ENCODE results near the gene MMP20. TPM values are rescaled to one million over a fixed set of nuclear protein-coding genes. Genes with fewer than 3 reads are reported as not detected.
A peak's percentile ranks its signal among the peaks of the same experiment; 100 is the strongest.

The MMP20 gene
- polyA plus RNA-seq, 6 donors from 2014 or later, result not detected

- peak overlapping the region in 1 of 6 donors; percentile 74 for H3K27ac Mint-ChIP-seq
Observed at GRCh38 chr11:102599642-102600261, 25.4 kb downstream of the MMP20 start.

GRCh38 chr11:102598272-102598671 is 26.9 kb downstream of the MMP20 start:
- no peaks in the 10 kb centered on the region for H3K27me3 Mint-ChIP-seq
- no peaks in the 10 kb centered on the region for H3K36me3 Mint-ChIP-seq
- no peaks in the 10 kb centered on the region for H3K9me3 Mint-ChIP-seq
- ATAC-seq (ENCODE audit: low read depth in 2 of 2) (no peak), DNase-seq (no peak)
- H3K27ac Mint-ChIP-seq, result no peak overlapping the region
- peaks cover 0 to 3% (median 0%) of the 10 kb centered on the region in 3 donors for H3K4me1 Mint-ChIP-seq
- no peak overlapping the region for H3K4me3 Mint-ChIP-seq

More at GRCh38 chr11:102599642-102600261, 25.4 kb downstream of the MMP20 start:
- ATAC-seq (ENCODE audit: low read depth in 2 of 2), result no peak
- no peak for DNase-seq
- Mint-ChIP-seq H3K36me3 (no peaks in the 10 kb centered on the region), H3K27me3 (no peaks in the 10 kb centered on the region), H3K4me1 (peaks cover 0 to 3% (median 0%) of the 10 kb centered on the region in 3 donors), H3K4me3 (no peak overlapping the region), H3K9me3 (no peaks in the 10 kb centered on the region)

GRCh38 chr11:102596578-102596977 is 28.6 kb downstream of the MMP20 start:
- DNase-seq (no peak), ATAC-seq (ENCODE audit: low read depth in 2 of 2) (no peak)
- Mint-ChIP-seq H3K27ac (peak overlapping the region in 2 of 6 donors; percentile 8 to 47), H3K4me3 (no peak overlapping the region), H3K36me3 (no peaks in the 10 kb centered on the region), H3K27me3 (no peaks in the 10 kb centered on the region), H3K9me3 (no peaks in the 10 kb centered on the region), H3K4me1 (peaks cover 3 to 11% (median 5%) of the 10 kb centered on the region in 3 donors)

GRCh38 chr11:102592634-102593581 is 32.2 kb downstream of the MMP20 start:
- Mint-ChIP-seq H3K36me3 (no peaks in the 10 kb centered on the region), H3K4me3 (no peak overlapping the region), H3K4me1 (peaks cover 28 to 39% (median 35%) of the 10 kb centered on the region in 3 donors), H3K27me3 (no peaks in the 10 kb centered on the region), H3K27ac (no peak overlapping the region), H3K9me3 (peaks cover 0 to 2% (median 0%) of the 10 kb centered on the region in 7 donors)
- no peak for ATAC-seq (ENCODE audit: low read depth in 2 of 2)
- DNase-seq, result no peak

GRCh38 chr11:102592131-102592530 is 33.0 kb downstream of the MMP20 start:
- H3K9me3 Mint-ChIP-seq, result peaks cover 0 to 2% (median 0%) of the 10 kb centered on the region in 7 donors
- no peak for DNase-seq
- peaks cover 28 to 37% (median 35%) of the 10 kb centered on the region in 3 donors for H3K4me1 Mint-ChIP-seq
- no peak for ATAC-seq (ENCODE audit: low read depth in 2 of 2)
- H3K4me3 Mint-ChIP-seq, result no peak overlapping the region
- H3K36me3 Mint-ChIP-seq, result no peaks in the 10 kb centered on the region
- peak overlapping the region in 1 of 6 donors; percentile 12 for H3K27ac Mint-ChIP-seq
- H3K27me3 Mint-ChIP-seq, result no peaks in the 10 kb centered on the region

- DNase-seq (no peak), ATAC-seq (ENCODE audit: low read depth in 2 of 2) (no peak)
- Mint-ChIP-seq H3K36me3 (no peaks in the 10 kb centered on the region), H3K27me3 (no peaks in the 10 kb centered on the region), H3K27ac (peak overlapping the region in 5 of 6 donors; percentile 11 to 77 (median 56)), H3K4me3 (no peak overlapping the region), H3K4me1 (peaks cover 28 to 37% (median 35%) of the 10 kb centered on the region in 3 donors), H3K9me3 (peaks cover 0 to 2% (median 0%) of the 10 kb centered on the region in 7 donors)
Observed at GRCh38 chr11:102591160-102591718, 33.9 kb downstream of the MMP20 start.

GRCh38 chr11:102590276-102591049 is 34.7 kb downstream of the MMP20 start:
- H3K9me3 Mint-ChIP-seq, result peaks cover 0 to 2% (median 0%) of the 10 kb centered on the region in 7 donors
- H3K27ac Mint-ChIP-seq, result peak overlapping the region; percentile 23 to 77 (median 62)
- H3K36me3 Mint-ChIP-seq, result no peaks in the 10 kb centered on the region
- H3K4me3 Mint-ChIP-seq, result peak overlapping the region in 1 of 8 donors; percentile 17
- ATAC-seq (ENCODE audit: low read depth in 2 of 2) (no peak), DNase-seq (no peak)
- peaks cover 28 to 37% (median 35%) of the 10 kb centered on the region in 3 donors for H3K4me1 Mint-ChIP-seq
- H3K27me3 Mint-ChIP-seq, result no peaks in the 10 kb centered on the region

- peaks cover 0 to 6% (median 5%) of the 10 kb centered on the region in 7 donors for H3K9me3 Mint-ChIP-seq
- peak; percentile 52 for DNase-seq
- H3K4me3 Mint-ChIP-seq, result peak overlapping the region in 5 of 8 donors; percentile 33 to 63 (median 55)
- peak; percentile 89 to 94 for ATAC-seq (ENCODE audit: low read depth in 2 of 2)
- H3K36me3 Mint-ChIP-seq, result no peaks in the 10 kb centered on the region
- H3K27ac Mint-ChIP-seq, result peak overlapping the region; percentile 36 to 97 (median 92)
- H3K4me1 Mint-ChIP-seq, result peaks cover 28 to 37% (median 35%) of the 10 kb centered on the region in 3 donors
- no peaks in the 10 kb centered on the region for H3K27me3 Mint-ChIP-seq
Observed at GRCh38 chr11:102589047-102589459, 36.1 kb downstream of the MMP20 start.

GRCh38 chr11:102587722-102588121 is 37.4 kb downstream of the MMP20 start:
- Mint-ChIP-seq H3K27ac (peak overlapping the region in 2 of 6 donors; percentile 51 to 54), H3K9me3 (peaks cover 0 to 6% (median 5%) of the 10 kb centered on the region in 7 donors), H3K36me3 (no peaks in the 10 kb centered on the region), H3K4me1 (peaks cover 28 to 37% (median 35%) of the 10 kb centered on the region in 3 donors), H3K27me3 (no peaks in the 10 kb centered on the region), H3K4me3 (no peak overlapping the region)
- DNase-seq (no peak), ATAC-seq (ENCODE audit: low read depth in 2 of 2) (no peak)

GRCh38 chr11:102583141-102583873 is 41.8 kb downstream of the MMP20 start:
- Mint-ChIP-seq H3K4me1 (peaks cover 0 to 4% (median under 1%) of the 10 kb centered on the region in 3 donors), H3K4me3 (no peak overlapping the region), H3K27ac (no peak overlapping the region), H3K36me3 (no peaks in the 10 kb centered on the region), H3K9me3 (peaks cover 0 to 6% (median 4%) of the 10 kb centered on the region in 7 donors), H3K27me3 (no peaks in the 10 kb centered on the region)
- ATAC-seq (ENCODE audit: low read depth in 2 of 2) (no peak), DNase-seq (no peak)

- H3K9me3 Mint-ChIP-seq, result peaks cover 0 to 6% (median 4%) of the 10 kb centered on the region in 7 donors
- DNase-seq, result no peak
- H3K27ac Mint-ChIP-seq, result peak overlapping the region in 2 of 6 donors; percentile 2 to 60
- no peaks in the 10 kb centered on the region for H3K27me3 Mint-ChIP-seq
- H3K4me1 Mint-ChIP-seq, result peaks cover 7 to 12% (median 10%) of the 10 kb centered on the region in 3 donors
- ATAC-seq (ENCODE audit: low read depth in 2 of 2), result no peak
- H3K36me3 Mint-ChIP-seq, result no peaks in the 10 kb centered on the region
- H3K4me3 Mint-ChIP-seq, result no peak overlapping the region
Observed at GRCh38 chr11:102582140-102582539, 43.0 kb downstream of the MMP20 start.

GRCh38 chr11:102581066-102581465 is 44.1 kb downstream of the MMP20 start:
- ATAC-seq (ENCODE audit: low read depth in 2 of 2), result no peak
- no peaks in the 10 kb centered on the region for H3K36me3 Mint-ChIP-seq
- H3K4me3 Mint-ChIP-seq, result no peak overlapping the region
- peak overlapping the region in 2 of 6 donors; percentile 1 to 53 for H3K27ac Mint-ChIP-seq
- peaks cover 16 to 20% (median 17%) of the 10 kb centered on the region in 3 donors for H3K4me1 Mint-ChIP-seq
- no peaks in the 10 kb centered on the region for H3K27me3 Mint-ChIP-seq
- H3K9me3 Mint-ChIP-seq, result peaks cover 0 to 6% (median 4%) of the 10 kb centered on the region in 7 donors
- DNase-seq, result no peak

Data from naive B cell (primary cell).